HG03457 (cell line): ENCODE data around the gene PALLD.

Source experiments
- ATAC-seq: cut with Tn5 transposase; IDR thresholded peaks from one replicate; pipeline ENCODE4 v1.9.1; 2021; ENCODE audit warnings: moderate number of reproducible peaks; ENCODE audit not compliant: unreplicated experiment

PALLD gene

DNA sequence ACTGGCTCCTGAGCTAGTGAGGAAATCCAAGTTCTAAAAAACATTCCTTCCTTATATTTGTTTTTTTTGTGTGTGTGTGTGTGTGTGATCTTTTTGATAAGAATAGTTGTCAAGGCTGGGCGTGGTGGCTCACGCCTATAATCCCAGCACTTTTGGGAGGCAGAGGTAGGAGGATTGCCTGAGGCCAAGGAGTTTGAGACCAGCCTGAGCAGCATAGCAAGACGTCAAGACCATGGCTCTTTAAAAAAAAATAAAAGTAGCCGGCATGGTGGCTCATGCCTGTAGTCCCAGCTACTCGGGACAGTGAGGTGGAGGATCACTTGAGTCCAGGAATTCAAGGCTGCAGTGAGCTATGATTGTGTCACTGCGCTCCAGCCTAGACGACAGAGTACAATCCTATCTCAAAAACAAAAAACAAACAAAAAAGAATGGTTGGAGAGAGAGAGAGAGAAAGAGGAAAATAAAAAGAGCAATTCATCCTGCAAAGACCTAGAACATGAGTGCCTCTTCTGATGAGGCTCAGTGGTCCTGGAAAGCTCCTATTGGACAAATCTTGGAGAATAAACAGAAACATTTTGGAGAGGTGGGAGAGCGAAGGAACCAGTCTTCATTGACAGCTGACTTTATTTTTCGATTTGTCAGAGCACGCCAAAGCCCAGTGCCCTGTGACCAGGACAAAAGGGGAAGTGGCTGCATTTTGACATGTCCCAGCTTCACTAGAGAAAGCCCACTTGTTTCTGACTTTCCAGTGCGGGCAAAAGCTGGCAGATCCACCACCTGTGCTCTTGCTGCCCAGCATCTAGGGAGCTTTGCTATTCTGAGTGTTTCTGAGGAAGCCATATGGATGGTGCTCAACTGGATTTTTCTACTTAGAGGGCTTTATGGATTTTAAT is 244.7 kb downstream of the PALLD start:
- ATAC-seq: no peak

GRCh38 chr4:168743131-168743530 is 246.3 kb downstream of the PALLD start:
- no peak for ATAC-seq

- ATAC-seq: no peak
These were observed 246.7 kb downstream of the PALLD start for GRCh38 chr4:168743601-168744000.

GRCh38 chr4:168744021-168744420 is 247.2 kb downstream of the PALLD start:
- ATAC-seq: no peak

DNA sequence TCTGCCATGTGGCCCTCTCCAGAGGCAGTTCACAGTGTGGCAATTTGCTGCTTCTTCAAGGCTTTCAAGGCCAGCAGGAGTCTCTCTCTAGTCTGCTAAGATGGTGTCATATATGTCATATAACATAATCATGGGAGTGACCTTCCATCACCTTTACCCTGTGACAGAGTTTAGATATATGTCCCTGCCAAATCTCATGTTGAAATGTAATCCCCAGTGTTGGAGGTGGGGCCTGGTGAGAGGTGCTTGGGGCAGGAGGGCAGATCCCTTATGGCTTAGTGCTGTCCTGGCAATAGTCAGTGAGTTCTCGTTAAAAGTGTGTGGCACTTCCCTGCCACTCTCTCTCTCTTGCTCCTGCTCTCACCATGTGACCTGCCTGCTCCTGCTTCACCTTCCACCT is 252.0 kb downstream of the PALLD start:
- ATAC-seq: no peak

DNA sequence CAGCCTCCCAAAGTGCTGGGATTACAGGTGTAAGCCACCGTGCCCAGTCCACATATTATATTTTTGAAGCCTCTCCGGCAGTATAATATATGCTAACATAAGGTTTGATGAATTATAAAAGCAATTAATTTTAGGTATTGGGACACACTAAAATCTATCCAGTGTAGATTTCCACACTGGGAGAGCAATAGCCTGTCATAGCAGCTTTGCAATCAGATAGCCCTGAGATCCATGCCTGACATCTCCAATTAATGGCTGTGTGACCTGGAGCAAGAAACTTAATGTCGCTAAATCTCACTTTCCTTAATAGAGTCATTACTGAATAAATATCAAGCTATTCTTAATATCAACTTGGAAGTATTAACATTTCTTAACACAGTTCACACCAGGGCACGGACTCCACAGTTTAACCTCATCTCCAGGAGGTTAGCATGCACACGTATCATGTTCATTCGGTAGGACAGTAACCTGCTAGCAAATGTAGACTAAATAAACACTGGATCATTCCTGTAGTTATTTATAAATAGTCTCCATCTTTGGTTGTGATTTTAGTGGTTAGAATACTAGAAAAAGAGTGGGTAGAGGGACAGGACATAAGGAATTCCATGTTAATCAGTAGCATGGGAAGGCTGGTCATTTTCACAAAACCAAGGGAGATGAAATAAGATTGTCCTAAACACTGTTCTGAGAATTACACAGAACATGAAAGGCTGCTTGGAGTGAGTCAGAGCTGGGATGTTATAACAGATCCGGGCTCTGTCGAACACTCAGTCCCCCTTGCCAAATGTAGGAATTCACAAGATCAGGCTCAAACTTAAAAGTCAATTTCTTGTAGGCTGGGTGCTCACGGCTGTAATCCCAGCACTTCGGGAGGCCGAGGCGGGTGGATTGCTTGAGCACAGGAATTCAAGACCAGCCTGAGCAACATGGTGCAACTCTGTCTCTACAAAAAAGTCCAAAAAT is 254.7 kb downstream of the PALLD start:
- no peak for ATAC-seq

DNA sequence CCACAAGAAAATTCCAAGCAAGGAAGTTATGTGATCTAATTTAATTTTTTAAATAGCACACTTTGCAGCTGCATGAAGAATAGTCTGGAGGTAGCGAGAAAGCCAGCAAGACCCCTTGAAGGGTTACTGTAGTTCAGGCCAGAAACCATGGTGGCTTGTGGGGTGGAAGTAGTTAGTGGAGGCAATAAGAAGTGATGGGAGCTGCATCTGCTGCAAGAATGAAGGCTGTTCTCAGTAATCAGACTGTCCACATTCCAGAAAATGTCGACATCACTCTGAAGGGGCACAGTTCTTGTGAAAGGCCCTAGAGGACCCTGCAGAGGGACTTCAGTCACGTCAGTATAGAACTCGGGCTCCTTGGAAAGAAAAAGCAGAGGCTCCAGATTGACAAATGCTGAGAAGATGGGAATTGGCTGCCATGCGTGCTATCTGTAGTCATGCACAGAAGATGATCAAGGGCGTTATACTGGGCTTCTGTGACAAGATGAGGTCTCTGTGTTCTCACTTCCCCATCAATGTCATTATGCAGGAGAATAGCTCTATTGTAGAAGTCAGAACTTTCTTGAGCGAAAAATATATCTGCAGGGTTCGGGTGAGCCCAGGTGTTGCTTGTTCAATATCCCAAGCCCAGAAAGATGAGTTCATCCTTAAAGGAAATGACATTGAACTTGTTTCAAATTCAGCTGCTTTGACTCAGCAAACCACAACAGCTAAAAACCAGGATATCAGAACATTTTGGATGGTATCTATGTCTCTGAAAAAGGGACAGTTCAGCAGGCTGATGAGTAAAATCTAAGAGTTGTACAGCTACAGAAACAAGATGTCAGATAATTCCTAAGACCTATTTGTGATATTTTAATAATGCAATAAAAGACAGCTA is 259.0 kb downstream of the PALLD start:
- ATAC-seq: no peak

DNA sequence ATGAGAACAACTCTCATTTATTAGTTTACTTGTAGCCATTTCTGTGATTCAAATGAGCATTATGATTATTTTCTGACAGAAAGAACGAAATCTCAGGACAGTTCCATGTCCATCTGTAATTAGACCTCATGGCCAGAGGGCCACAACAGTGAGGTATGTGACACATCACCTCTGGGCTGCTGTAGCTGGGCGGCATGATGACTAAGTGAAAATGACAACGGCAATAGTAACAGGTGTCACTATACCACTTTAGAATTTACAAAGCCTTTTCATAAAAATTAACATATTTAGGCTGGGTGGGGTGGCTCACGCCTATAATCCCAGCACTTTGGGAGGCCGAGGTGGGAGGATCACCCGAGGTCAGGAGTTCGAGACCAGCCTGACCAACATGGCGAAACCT is 260.6 kb downstream of the PALLD start:
- no peak for ATAC-seq

DNA sequence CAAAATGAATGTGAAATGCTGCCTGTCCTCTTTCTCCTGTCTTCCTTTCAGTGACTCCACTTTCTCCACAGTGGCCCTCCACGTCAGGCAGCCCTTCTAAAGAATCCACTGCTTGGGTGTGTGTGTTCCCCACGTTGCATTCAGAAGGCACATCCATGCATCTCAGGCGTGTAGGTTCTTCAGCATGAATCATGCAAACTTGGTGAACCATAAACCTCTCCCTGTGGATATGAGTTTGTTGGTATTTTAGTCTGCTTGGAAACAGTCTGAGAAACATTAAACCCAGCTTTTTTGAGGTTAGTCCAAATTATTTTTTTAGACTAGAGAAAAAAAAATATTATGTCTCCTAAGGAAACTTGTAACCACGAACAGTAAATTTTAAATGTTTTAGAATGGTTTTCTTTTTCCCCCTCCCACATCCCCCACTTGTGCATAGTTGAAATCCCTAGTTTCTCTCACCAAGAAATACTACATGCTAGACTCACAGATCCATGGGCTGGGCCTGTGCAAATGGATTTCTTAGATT is 261.6 kb downstream of the PALLD start:
- no peak for ATAC-seq

GRCh38 chr4:168759321-168759720 is 262.5 kb downstream of the PALLD start:
- no peak for ATAC-seq

DNA sequence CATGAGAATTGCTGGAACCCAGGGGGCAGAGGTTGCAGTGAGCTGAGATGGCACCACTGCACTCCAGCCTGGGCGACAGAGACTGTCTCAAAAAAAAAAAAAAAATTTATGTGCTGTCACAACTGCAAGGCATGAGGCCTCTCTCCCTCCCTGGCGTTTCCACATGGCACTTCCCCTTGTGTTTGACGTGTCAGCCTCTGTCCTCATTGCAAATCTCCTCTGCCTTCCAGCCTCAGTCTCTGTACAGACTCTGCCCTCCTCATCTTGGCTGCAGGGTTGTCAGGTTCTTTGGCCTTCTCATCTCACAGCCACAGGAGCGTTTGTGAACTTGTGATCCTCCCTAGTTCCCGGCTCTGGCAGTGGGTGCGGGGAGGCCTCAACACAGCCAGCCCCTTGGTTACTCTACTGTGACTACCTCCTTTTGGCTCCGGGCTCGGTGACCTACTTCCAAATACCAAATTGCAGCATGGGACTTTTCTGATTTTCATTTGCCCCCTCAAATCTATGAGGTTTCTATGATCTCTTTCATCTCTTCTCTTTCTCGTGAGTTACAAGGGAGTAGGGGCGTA is 263.2 kb downstream of the PALLD start:
- no peak for ATAC-seq

- ATAC-seq: no peak
These were observed 264.2 kb downstream of the PALLD start for GRCh38 chr4:168761066-168761465.

- ATAC-seq: no peak
These were observed 268.5 kb downstream of the PALLD start for GRCh38 chr4:168765322-168765721.

GRCh38 chr4:168765726-168766125 is 268.9 kb downstream of the PALLD start:
- no peak for ATAC-seq

- ATAC-seq: no peak
These were observed 269.9 kb downstream of the PALLD start for GRCh38 chr4:168766604-168767316.

DNA sequence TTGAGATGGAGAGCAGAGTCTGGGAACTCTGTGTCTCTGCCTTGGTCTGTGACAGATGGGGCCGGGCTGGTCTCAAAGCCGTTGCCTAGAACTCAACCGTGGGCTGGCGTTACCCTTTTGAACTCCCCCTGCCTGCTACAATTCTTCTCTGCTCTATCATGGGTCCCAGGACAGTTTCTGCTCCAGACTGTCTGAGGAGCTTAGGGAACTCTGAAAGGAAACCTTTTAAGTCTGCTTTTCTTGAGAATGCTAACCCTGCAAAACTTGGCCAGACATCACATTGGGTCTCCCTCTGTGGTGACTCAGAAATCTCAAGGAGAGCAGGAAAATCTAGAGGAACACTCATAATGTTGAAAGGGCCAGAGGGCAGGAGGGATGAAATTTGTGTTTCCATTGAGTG is 272.6 kb downstream of the PALLD start:
- ATAC-seq: no peak

DNA sequence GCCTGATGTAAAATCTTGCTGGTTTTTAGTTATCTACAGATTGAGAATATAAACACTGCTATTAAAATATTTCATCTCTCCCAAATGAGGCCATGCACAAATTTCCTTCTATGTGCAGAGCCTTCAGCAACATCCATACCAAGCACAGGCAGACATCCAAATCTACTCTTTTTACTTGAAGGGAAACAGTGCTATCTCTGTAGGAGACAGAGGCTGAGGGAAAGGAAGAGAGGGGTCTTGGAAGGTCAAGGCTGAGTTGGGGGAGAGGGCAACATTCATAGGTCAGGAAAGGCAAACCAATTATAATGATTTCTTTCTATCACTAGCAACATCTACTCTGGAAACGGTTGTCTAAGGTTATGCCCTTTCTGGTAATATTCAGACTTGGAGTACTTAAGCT is 273.0 kb downstream of the PALLD start:
- no peak for ATAC-seq

GRCh38 chr4:168771251-168771650 is 274.4 kb downstream of the PALLD start:
- no peak for ATAC-seq

- no peak for ATAC-seq
These were observed 276.7 kb downstream of the PALLD start for GRCh38 chr4:168773388-168774195.
